Right ventricle myocardium inferior (tissue), 1 donor: ENCODE measurements around the gene RAD51B. TPM values are rescaled to one million over a fixed set of nuclear protein-coding genes. Genes with fewer than 3 reads are reported as not detected.

Source experiments
- ATAC-seq: fragments of 200-7000 bp; cut with Tn5 transposase; one replicate; pipeline ENCODE4 v1.9.1; 2020; ENCODE audit warnings: mild to moderate bottlenecking, moderate library complexity
- DNase-seq: peaks from one replicate; pipeline ENCODE4 v3.0.0; 2021; ENCODE audit errors: missing footprints
- intact Hi-C: fragments of 100-400 bp; cut with DNase I; formaldehyde crosslinking; loops from one replicate; pipeline ENCODE4 v1.11.0; 2022
- total RNA-seq: library from RNA; stranded (reverse); fragmentation: NEBNext Ultra II Directional; extraction: Animal tissue kit (Norgen Biotek cat#: 25700); gene quantifications from one replicate; pipeline ENCODE4 v1.2.1, GENCODE V29; 2021
- donor health status: DM: no; HTN: yes; CAD: no; lungs with severe emphysema.

The RAD51B gene
- total RNA-seq, 1 donor from 2014 or later = 4.1 TPM

GRCh38 chr14:68630611-68631393 lies 811.2 kb downstream of the RAD51B start:
- intact Hi-C loops = no loop called here
- ATAC-seq = no peak
- no peak for DNase-seq

GRCh38 chr14:68631394-68632053 lies 811.9 kb downstream of the RAD51B start:
- ATAC-seq (no peak), DNase-seq (no peak)
- intact Hi-C loops = no loop called here

DNA sequence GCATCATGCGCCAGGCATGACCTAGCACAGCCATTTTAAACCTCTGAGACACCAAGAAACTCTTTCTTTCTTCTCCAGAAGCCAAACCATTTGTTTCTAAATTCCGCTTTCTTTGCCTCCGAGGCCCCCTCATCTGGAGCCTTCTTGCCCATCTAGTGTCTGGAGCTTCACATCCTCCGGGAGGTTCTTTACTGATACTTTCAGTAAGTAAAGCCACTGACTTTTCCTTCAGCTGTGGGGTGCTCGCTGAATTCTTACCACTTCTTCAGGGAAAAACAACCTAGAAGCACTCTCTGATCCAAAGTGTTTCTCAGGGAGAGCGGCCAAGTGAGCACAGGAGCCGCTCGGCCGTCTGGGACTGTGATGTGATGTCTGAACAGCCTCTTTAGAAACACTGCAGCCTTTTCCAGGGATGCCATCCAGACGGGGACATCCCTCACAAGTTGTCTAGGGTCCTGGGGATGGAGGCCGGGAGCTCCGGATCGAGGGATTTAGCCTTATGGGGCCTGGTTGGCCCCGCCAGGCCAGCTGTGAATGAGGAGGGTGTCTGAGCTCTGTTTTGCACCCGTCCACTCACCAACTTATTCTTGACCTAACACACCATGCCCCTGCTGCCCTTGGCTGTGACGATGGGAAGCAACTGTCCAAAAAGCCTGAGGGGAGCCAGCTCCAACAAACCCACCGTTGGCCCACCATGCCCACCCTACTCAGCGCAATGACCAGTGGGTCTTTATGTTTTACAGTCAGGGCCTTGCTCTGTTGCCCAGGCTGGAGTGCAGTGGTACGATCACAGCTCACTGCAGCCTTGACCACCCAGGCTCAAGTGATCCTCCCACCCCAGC lies 812.7 kb downstream of the RAD51B start:
- intact Hi-C loops = no loop called here
- no peak for DNase-seq
- peak; percentile 17 for ATAC-seq

GRCh38 chr14:68633131-68633991 lies 813.8 kb downstream of the RAD51B start:
- intact Hi-C loops = no loop called here
- DNase-seq (peak; percentile 75), ATAC-seq (peak; percentile 81)

DNA sequence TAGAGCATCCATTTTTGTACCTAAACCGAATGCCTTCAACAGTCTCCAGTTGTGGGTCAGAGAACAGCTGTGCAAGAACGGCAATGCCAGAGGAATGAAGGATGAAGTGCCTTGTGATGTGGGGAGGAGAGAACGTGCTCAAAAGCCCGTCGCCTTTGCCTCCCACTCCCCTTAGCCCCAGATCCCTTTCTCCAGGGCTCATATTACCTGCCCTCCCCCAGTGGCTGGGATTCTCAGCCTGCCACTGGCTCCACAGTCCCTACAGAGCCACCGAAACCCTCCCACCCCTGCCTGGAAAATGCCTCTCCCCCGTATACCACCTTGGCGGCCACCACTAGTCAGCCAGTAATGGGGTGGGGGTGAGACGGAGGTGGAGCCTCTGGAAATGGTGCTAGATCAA lies 814.8 kb downstream of the RAD51B start:
- no peak for ATAC-seq
- DNase-seq = no peak
- intact Hi-C loops = no loop called here

- ATAC-seq = no peak
- intact Hi-C loops = no loop called here
- no peak for DNase-seq
Observed at GRCh38 chr14:68634874-68635595, 815.5 kb downstream of the RAD51B start.

DNA sequence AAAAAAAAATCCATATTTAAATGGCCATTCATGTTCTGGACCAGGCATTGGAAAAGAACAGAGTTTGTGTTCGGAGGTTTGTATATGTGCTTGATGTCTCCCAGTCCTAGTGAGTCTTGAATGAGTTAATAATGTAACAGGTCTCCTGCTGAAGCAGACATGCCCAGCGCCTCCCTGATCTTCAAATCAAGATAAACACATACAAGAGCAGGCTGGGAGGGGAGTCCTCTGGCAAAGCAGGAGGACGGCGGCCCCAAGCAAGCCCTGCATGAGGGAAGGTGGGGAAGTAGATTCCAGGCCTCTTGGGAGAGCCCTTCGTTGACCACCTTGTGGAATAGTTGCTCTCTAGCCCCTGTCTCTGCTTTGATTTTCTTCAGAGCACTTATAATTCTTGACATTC lies 817.0 kb downstream of the RAD51B start:
- intact Hi-C loops = no loop called here
- no peak for DNase-seq
- no peak for ATAC-seq

GRCh38 chr14:68637106-68638021 lies 817.8 kb downstream of the RAD51B start:
- intact Hi-C loops = no loop called here
- ATAC-seq (peak; percentile 37), DNase-seq (no peak)

DNA sequence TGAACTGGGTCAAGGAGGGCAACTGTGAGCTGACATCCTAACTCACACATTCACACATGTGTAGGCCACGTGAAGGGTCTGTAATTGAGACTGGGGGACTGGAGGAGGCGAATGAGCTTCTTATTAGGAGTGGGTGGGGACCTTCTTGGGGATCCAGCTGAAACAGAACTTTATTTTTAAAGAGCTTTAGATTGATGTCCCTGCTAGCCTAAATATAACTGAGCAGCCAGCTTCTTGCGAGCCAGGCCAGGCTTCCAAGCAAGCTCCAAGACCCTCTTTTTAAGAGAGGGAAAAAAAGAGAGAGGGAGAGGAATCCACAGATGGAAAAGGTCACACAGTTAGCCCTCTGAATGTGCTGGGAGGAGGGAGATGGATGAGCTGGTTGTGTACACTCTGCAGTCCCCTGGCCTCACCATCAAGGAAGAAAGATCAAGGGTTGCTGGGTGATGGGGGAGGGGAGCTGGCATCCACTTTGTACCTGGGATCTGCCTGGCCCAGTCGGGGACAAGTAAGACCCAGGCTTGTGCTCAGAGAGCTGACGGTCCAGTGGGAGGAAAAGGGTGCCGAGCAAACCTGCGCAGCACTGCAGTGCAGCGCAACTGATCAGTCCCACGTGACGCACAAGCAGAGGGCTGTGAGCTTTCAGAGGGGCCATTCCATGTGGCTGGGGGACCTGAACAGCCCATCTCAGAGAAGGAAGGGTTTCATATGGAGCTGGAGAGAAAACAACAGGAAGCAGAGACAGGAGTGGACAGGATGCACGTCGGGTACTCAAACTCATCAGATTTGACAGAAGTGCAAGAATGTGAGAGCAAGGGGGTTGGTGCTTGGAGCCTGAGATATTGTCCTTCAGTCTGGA lies 818.8 kb downstream of the RAD51B start:
- DNase-seq = no peak
- ATAC-seq = no peak
- intact Hi-C loops = no loop called here

DNA sequence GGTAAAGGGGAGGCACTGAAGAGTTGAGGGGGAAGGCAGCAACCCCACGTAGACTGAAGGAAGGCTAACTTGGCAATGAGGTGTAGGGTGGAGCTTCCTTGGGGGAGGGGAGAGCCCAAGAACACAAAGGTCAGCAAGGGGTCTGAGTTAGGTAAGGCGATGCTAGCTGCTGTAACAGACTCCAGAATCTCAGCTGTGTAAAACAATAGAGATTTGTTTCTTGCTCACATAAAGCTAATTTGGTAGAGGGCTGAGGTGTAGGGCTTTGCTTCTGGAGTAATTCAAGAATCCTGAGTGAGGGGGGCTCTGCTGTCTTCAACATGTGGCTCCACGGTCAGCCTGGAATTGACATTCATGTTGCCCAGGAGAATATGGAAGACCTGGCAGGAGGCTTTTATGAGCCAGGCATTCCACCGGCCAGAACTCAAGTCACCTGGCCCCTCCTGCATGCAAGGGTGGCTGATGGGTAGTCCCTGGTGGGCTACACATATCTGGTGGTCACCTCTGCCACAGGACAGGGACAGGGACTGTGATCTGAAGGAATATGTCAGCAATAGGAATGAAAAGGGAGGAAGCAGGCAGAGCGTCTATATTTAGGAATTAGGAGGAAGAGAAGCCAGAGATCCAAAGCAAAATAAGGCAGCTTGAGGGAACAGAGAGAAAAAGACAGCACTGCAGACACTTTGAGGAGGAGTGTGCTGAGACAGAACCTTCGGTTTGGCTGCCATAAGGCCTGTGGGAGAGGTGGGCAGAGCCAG lies 819.6 kb downstream of the RAD51B start:
- ATAC-seq = peak; percentile 17
- no peak for DNase-seq
- intact Hi-C loops = no loop called here

GRCh38 chr14:68639758-68640574 lies 820.4 kb downstream of the RAD51B start:
- DNase-seq = no peak
- ATAC-seq = no peak
- intact Hi-C loops = no loop called here

- DNase-seq = no peak
- no peak for ATAC-seq
- intact Hi-C loops = no loop called here
Observed at GRCh38 chr14:68643673-68644072, 824.1 kb downstream of the RAD51B start.

DNA sequence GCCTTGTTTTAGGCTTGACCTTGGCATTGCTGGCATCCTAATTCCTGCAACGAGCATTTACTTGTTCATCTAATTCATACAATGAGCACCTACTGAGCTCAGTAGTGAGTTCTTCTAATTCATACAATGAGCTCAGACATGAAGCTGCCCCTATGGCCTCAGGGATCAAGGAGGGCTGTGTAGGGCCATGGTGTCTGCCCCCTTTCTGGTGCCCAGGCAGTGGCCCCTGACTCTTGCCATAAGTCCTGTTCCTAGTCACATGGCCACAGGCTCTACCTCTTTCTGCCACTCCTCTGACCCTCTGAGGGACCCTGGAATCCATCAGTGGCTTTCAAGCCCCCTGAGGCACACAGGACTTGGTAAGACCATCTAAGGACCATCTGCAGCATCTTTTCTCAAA lies 824.5 kb downstream of the RAD51B start:
- ATAC-seq (no peak), DNase-seq (no peak)
- intact Hi-C loops = no loop called here

GRCh38 chr14:68645371-68645770 lies 825.8 kb downstream of the RAD51B start:
- intact Hi-C loops = no loop called here
- ATAC-seq (no peak), DNase-seq (no peak)
